GM19324 (cell line): ENCODE measurements around the gene RPL18A.

Experiments used
- ATAC-seq: cut with Tn5 transposase; IDR thresholded peaks from one replicate; pipeline ENCODE4 v1.9.1; 2021; ENCODE audit warnings: mild to moderate bottlenecking, moderate library complexity; ENCODE audit not compliant: unreplicated experiment, low FRiP score

Gene RPL18A

GRCh38 chr19:17841371-17841809 is 18.3 kb upstream of the RPL18A start:
- no peak for ATAC-seq

DNA sequence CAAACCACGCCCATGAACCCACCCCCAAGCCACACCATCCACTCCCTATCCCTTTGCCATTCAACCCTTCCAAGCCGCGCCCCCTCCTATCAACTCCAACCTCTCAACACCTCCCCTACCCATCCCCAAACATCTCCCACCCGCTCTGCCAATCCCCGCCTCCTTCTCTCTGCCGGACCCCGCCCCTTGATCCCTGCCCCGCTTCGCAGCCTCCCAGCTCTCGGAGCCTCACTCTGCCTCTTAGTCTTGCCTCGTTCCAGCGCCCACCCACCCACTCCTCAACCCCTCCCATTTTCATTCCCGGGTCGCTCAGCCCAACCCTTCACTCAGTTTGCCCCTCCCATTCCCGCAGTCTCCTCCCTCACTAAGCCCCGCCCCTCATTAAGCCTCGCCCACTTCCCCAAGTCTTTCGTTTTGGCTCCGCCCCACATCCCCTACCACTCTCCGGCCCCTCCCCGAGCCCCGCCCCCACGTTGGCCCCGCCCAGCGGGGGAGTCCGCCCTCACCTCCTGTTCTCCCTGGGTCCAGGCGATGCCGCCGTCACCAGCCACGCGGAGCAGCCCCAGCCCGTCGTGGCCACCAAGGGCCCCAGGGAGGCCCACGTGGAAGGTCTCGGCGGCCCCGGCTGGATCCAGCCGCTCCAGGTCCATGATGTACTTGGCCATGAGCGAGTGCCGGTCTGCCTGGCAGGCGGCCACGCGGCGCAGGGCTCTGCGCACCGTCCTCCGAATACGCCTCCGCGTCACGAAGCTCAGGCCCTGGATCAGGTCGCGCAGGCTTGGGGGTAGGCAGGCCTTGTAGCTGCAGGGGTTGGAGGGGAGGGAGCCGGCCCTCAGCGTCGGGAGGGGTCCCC is 17.7 kb upstream of the RPL18A start:
- no peak for ATAC-seq

DNA sequence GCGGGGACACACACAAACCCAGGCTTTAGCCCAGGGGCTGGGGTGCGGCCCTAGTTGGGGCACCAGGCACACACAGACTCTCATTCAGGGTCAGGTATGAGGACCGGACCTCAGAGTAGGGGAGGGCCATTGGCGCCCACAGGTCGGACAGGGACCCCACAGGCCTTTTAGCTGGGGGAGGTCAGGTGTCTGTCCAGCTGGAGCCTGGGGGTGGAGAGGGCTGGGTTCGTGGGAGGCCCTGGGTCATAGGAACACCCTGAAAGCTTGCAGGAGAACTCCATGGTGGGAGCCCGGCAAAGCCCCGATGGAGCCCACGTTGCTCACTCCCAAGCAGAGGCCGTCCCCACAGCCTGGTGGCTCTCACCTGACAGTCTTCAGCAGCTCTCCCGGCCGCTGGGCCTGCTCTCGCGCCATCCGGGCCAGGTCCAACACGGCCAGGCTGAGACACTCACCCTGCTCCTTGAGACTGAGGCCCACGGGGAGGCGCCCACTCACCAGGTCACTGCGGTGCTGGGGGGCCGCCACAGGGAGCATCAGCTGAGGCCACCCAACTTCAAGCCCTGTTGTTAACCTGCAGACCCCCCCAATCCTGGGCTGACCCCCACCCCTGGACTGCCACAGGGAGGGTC is 16.9 kb upstream of the RPL18A start:
- ATAC-seq: no peak

DNA sequence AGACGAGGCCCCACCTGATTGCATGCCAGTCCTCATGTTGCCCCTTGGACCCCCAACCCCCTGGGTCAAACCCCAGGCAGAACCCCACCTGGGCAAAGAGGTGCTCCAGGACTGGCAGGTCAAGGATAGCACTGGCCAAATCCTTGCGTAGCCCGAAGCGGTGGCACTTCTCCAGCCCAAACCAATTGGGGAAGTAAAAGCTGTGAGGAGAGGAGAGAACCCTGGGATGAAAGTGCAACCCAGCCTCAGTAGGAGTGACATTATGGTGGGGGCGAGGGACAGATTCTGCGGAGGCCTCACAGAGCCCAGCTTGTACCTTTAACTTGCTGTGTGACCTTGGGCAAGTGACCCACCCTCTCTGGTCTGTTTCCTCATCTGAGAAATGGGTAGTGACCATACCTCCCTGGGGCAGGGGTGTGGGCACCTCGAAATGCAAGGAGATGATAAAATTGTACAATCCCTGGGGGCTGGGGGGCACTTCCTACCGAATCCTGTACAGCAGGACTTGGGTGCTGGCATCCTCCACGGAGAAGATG is 16.4 kb upstream of the RPL18A start:
- ATAC-seq: no peak

DNA sequence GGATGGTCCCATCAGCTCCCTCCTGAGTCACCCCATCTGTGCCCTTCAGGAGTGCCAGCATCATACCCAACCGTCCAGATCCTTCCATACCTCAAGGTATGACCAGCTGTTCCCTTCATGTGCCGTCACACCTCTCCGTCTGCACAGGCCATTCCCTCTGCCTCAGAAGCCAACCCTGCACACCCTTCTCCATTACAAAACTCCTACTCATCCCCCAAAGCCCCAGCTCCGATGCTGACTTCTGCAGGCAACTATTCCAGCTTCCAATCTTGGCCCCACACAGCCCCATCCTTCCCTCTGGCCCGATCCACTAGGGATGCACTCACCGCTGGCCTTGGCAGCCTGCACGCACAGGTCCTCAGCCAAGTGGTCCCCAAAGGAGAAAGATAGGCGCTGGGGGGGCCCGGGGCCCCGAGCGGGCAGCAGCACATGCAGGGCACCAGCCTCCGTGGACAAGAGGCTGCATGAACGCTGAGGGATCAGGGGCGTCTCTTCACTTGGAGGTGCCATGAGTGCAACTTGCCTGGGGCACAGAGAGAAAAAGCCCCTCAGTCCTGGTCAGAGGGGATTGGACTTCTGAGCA is 15.7 kb upstream of the RPL18A start:
- no peak for ATAC-seq

DNA sequence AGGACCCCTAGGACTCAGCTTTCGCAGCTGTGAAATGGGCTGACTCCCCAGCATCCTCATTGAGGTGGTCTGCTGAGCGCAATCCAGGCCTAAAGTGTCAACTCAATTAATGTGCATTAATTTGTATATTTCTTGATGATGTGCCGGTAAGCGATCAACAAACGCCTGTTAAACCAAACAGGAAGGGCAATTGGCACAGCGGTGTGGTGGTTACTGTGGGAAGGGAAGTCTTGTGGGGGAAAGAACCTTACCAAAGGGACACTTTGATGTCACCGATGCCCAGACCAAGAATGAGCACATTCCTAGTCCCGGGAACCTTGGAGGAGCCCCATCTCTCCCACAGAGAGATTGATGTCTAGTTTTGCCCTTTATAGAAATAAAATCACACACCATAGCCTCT is 13.6 kb upstream of the RPL18A start:
- no peak for ATAC-seq

GRCh38 chr19:17847538-17848366 is 12.0 kb upstream of the RPL18A start, which contains the start of gene JAK3:
TSS of gene JAK3 (minus strand) at chr19:17847982. CDS start at chr19:17844417, 3,565 bp downstream.
- ATAC-seq: peak; percentile 56

DNA sequence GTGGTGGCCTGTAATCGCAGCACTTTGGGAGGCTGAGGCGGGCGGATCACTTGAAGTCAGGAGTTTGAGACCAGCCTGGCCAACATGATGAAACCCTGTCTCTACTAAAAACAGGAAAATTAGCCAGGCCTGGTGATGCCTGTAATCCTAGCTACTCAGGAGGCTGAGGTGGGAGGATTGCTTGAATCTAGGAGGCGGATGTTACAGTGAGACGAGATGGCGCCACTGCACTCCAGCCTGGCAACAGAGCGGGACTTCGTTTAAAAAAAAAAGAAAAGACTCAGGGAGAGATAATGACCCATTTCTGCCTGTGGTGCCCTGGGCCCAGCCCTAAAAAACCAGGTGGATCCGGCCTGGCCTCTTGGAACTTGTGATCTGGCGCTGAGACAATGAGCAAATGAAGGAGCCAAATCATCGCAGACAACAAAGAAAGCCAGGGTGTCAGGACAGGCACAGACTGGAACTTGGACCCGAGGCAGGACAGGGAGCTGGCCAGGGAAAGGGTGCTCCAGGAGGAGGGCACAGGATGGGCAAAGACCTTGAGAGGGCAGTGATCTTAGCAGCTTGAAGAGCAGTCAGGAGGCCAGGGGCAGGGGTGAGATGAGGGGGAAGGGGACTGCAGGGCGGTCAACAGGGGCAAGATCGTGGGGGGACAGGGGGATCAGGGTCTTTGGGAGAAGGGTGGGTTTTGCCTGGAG is 11.0 kb upstream of the RPL18A start:
- no peak for ATAC-seq

GRCh38 chr19:17854061-17854460 is 5.6 kb upstream of the RPL18A start:
- no peak for ATAC-seq

GRCh38 chr19:17855280-17856152 is 4.2 kb upstream of the RPL18A start:
- ATAC-seq: no peak

- ATAC-seq: no peak
Measured at GRCh38 chr19:17860331-17860992, 752 bp downstream of the RPL18A start.

GRCh38 chr19:17860993-17861360 is 1.3 kb downstream of the RPL18A start:
- ATAC-seq: no peak

GRCh38 chr19:17861542-17862402 is 2.1 kb downstream of the RPL18A start:
- ATAC-seq: no peak

GRCh38 chr19:17862711-17863519 is 3.2 kb downstream of the RPL18A start:
- no peak for ATAC-seq

DNA sequence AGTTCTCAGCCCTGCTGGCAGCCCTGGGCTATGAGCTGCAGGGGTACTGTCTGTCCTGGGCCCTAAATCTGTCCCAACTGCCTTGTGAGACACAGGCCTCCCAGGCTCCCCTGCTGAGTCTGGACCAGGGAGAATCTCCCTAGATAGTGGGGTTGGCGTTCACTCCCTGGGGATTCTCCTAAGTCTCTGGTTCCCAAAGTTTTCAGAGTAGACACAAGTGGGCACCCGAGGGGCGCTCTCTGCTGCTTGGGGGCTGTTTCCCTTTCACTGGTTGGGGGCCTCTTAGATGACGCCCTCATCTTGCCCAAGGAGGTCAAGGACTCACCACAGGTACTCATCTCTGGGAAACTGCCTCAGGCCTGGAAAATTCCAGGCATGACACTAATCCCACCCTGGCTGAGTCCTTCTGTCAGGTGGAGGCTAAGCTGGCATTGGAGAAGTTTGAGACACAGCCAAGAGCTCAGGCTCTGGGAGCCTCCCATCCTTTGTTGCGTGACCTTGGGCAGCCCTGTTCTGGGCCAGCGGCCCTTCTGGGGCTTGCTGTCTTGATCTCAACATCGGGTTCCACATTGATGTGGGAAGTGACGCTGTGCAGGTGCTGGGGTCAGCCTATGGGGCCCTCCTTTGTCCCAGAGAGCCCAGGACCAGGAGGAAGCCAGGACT is 3.9 kb downstream of the RPL18A start:
- ATAC-seq: no peak
